Measurements from ENCODE around the gene CEACAM20. TPM values are rescaled to one million over a fixed set of nuclear protein-coding genes. Genes with fewer than 3 reads are reported as not detected.
"Not testable (repeated sequence)": the region's sequence is repeated elsewhere in the genome, so short reads cannot be mapped to it uniquely, and the experiment has no call there.

CEACAM20 gene
- total RNA-seq, 1 donor from 2014 or later: 0.35 TPM

- Histone ChIP-seq H3K4me1 (peaks cover 12% of the 10 kb centered on the region), H3K36me3 (peaks cover 24% of the 10 kb centered on the region), H3K4me3 (peak overlapping the region; percentile 95), H3K9me3 (peaks cover 21% of the 10 kb centered on the region), H3K27ac (peak overlapping the region; percentile 93), H3K27me3 (no peaks in the 10 kb centered on the region)
- DNase-seq (no peak), ATAC-seq (no peak)
- TF ChIP-seq, protein P1, sequence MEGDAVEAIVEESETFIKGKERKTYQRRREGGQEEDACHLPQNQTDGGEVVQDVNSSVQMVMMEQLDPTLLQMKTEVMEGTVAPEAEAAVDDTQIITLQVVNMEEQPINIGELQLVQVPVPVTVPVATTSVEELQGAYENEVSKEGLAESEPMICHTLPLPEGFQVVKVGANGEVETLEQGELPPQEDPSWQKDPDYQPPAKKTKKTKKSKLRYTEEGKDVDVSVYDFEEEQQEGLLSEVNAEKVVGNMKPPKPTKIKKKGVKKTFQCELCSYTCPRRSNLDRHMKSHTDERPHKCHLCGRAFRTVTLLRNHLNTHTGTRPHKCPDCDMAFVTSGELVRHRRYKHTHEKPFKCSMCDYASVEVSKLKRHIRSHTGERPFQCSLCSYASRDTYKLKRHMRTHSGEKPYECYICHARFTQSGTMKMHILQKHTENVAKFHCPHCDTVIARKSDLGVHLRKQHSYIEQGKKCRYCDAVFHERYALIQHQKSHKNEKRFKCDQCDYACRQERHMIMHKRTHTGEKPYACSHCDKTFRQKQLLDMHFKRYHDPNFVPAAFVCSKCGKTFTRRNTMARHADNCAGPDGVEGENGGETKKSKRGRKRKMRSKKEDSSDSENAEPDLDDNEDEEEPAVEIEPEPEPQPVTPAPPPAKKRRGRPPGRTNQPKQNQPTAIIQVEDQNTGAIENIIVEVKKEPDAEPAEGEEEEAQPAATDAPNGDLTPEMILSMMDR (IDR thresholded peaks at IDR 0.05): no peak
- intact Hi-C loops (cut with DNase I): no loop called here
Observed at GRCh38 chr19:44499559-44499958, 29.9 kb downstream of the CEACAM20 start.

- intact Hi-C loops (cut with DNase I): no loop called here
- Histone ChIP-seq H3K27me3 (no peaks in the 10 kb centered on the region), H3K27ac (no peak overlapping the region), H3K4me3 (no peak overlapping the region), H3K9me3 (peaks cover 27% of the 10 kb centered on the region), H3K4me1 (peaks cover 12% of the 10 kb centered on the region), H3K36me3 (peaks cover 30% of the 10 kb centered on the region)
- TF ChIP-seq, protein P1 (IDR thresholded peaks at IDR 0.05): no peak
- no peak for DNase-seq
- no peak for ATAC-seq
Observed at GRCh38 chr19:44498988-44499387, 30.5 kb downstream of the CEACAM20 start.

DNA sequence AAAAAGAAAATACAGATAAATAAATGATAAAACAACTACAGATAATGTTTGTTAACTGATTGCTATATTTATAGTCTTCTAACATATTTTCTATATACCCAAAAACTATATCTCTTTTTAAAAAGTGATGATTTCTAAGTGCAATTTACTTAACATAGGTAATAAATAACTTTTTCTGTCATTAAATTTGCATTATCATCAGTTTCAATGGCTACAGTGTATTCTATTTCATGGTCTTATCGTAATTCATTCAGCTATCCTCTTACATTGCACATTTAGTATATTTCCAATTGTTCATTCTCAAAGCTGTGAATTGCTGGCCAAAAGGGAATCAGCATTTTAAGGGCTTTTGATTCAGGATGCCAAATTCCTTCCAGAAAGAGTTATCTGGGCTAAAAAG lies 32.8 kb downstream of the CEACAM20 start:
- H3K27ac ChIP-seq: no peak overlapping the region
- H3K27me3 ChIP-seq: no peaks in the 10 kb centered on the region
- intact Hi-C loops (cut with DNase I): no loop called here
- H3K4me1 ChIP-seq: peaks cover 12% of the 10 kb centered on the region
- DNase-seq (no peak), ATAC-seq (no peak)
- H3K9me3 ChIP-seq: peaks cover 50% of the 10 kb centered on the region
- TF ChIP-seq, protein P1 (IDR thresholded peaks at IDR 0.05): no peak
- peaks cover 49% of the 10 kb centered on the region for H3K36me3 ChIP-seq
- no peak overlapping the region for H3K4me3 ChIP-seq

DNA sequence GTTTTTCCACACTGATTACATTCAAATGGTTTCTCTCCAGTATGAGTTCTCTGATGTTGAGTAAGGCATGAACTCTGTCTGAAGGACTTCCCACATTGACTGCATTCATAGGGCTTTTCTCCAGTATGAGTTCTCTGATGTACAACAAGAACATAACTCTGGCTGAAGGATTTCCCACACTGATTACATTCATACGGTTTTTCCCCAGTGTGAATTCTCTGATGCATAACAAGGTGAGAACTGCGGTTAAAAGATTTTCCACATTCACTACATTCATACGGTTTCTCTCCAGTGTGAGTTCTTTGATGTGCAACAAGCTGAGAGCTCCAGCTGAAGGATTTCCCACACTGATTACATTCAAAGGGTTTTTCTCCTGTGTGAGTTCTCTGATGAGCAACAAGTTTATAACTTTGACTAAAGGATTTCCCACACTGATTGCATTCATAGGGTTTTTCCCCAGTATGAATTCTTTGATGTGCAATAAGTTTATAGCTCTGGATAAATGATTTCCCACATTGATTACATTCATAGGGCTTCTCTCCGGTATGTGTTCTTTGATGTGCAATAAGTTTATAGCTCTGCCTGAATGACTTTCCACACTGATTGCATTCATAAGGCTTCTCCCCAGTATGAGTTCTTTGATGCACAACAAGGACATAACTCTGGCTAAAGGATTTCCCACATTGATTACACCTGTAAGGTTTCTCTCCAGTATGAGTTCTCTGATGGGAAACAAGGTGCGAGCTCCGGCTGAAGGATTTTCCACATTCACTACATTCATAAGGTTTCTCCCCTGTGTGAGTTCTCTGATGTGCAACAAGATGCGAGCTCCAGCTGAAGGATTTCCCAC lies 52.7 kb downstream of the CEACAM20 start:
- TF ChIP-seq, protein P1 (IDR thresholded peaks at IDR 0.05): no peak
- H3K4me1 ChIP-seq: no peaks in the 10 kb centered on the region
- ATAC-seq (no peak), DNase-seq (no peak)
- H3K27ac ChIP-seq: no peak overlapping the region
- H3K27me3 ChIP-seq: no peaks in the 10 kb centered on the region
- no peak overlapping the region for H3K4me3 ChIP-seq
- peaks cover 95% of the 10 kb centered on the region for H3K9me3 ChIP-seq
- intact Hi-C loops (cut with DNase I): no loop called here
- H3K36me3 ChIP-seq: peaks cover 42% of the 10 kb centered on the region

DNA sequence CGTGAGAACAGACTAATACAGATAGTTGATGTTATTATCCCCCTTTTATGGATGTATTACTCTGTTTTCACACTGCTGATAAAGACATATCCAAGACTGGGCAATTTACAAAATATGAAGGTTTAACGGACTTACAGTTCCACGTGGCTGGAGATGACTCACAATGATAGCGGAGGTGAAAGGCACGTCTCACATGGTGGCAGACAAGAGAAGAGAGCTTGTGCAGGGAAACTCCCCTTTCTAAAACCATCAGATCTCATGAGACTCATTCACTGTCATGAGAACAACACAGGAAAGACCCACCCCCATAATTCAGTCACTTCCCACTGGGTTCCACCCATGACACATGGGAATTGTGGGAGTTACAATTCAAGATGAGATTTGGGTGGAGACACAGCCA lies 60.7 kb downstream of the CEACAM20 start:
- DNase-seq; ATAC-seq; H3K36me3 ChIP-seq; intact Hi-C loops (cut with DNase I); H3K4me1 ChIP-seq; H3K27me3 ChIP-seq; H3K4me3 ChIP-seq; H3K27ac ChIP-seq: not testable (repeated sequence)
- H3K9me3 ChIP-seq: peaks cover 73% of the 10 kb centered on the region

- intact Hi-C loops (cut with DNase I); H3K27ac ChIP-seq; DNase-seq; H3K36me3 ChIP-seq; H3K27me3 ChIP-seq; H3K4me1 ChIP-seq; H3K4me3 ChIP-seq; ATAC-seq: not testable (repeated sequence)
- peaks cover 38% of the 10 kb centered on the region for H3K9me3 ChIP-seq
Observed at GRCh38 chr19:44462600-44463286, 66.7 kb downstream of the CEACAM20 start.

Other genes with a start within 250 kb of the CEACAM20 start
- gene ZNF235, start 224.7 kb downstream of the CEACAM20 start, total RNA-seq: 6.5 TPM
- gene ZNF112, start 173.0 kb downstream of the CEACAM20 start, total RNA-seq: 3.4 TPM
- 2.0 TPM for gene ZNF285, start 128.1 kb downstream of the CEACAM20 start, total RNA-seq
- gene ZNF229, start 81.2 kb downstream of the CEACAM20 start, total RNA-seq: 3.0 TPM
- gene ZNF180, start 29.2 kb downstream of the CEACAM20 start, total RNA-seq: 9.6 TPM
- gene IGSF23, start 83.9 kb upstream of the CEACAM20 start, total RNA-seq: not detected
- gene PVR, start 114.2 kb upstream of the CEACAM20 start, total RNA-seq: 40.8 TPM
- 7.6 TPM for gene CEACAM19, start 141.8 kb upstream of the CEACAM20 start, total RNA-seq
- not detected for gene CEACAM16, start 169.5 kb upstream of the CEACAM20 start, total RNA-seq
- gene BCL3, start 219.0 kb upstream of the CEACAM20 start, total RNA-seq: 87.4 TPM
- 3.2 TPM for gene CBLC, start 248.2 kb upstream of the CEACAM20 start, total RNA-seq

Measured in upper lobe of right lung (tissue), 1 donor.